Stimulated activated CD8-positive, alpha-beta memory T cell treated with anti-CD3 and anti-CD28 coated beads, Interleukin-4, amount 100 ng/mL, for 4 hours (primary cell): ENCODE data around the gene SLC1A1.
"Not testable (repeated sequence)": the region's sequence is repeated elsewhere in the genome, so short reads cannot be mapped to it uniquely, and the experiment has no call there.

ENCODE experiments used
- DNase-seq, 2 donors: peaks; one replicate each; pipeline ENCODE4 v3.0.0-alpha.2; 2020; ENCODE audit warnings: low read depth in 2 of 2, low spot score in 1 of 2

SLC1A1 gene

DNA sequence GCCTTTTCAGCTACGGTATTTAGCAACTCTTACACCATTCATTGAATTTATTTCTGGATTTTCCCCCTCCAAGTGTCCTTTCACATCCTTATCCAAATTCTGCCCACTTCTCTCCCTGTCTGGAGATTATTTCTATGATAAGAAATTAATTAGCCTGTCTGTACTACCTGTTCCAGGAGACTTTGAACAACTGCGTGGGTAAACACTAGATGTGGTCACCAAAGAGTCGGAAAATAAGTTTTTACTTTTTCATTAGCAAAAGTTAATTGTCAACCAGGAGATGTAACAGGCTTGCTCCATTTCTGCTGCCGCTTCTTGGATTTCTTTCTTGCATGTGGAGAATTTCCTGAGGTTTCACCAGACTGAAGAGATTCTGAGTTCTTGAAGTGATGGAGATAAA lies 14.0 kb downstream of the SLC1A1 start:
- DNase-seq: no peak

DNA sequence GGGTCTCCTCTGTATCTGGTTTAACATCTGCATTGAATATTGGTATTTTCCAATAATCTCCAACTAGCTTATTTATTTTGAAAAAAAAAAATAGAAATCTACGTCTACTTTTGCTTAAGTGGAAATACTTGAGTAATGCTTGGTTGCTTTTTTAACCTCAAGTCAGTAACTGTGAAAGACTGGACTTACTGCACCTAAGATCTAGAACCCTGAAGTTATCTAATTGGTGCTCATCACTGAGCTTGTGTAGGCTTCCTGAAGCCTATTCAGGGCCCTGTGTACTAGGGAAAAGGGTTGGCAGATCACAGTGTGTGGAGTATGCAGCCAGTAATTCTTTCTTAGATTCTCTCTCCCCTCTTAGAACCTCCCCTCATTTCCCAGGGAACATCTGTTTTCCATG lies 16.2 kb downstream of the SLC1A1 start:
- DNase-seq: no peak

DNA sequence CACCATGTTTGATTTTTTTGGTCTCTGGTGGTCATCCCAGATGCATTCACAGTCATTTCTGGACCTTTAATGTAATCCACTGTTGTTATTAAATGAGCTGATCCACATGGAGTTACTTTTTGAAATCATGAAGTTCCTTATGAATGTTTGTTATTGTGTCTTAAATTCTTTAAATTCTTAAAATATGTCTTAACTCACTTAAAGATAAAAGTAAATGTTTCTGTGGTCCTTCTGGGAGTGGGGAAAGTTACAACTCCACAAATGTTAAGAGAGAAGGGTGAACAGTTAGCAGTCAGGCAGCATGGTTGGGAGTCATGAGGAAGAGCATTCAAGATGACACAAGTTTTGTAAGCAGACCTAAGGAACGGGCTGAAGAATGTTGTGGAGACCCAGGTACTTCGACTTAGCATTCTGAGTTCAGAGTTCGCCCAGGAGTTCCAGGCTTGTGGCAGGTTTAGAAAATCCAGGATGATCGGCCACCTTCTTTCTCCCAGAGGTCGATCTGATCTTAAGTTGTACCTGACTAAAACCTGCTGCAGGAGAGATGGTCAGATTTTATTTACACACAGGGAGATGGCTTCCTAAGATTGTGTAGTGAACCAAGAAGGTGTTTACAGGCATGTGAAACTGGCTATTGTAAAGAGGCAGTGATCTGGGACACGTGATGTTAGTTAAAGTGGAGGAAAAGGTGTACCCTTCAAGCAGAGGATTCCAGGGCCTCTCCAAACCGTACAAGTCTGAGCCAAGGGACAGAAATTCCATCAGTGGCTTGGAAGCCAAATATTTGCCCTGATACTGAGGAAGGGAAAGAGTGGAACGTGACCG lies 17.2 kb downstream of the SLC1A1 start:
- DNase-seq: no peak

DNA sequence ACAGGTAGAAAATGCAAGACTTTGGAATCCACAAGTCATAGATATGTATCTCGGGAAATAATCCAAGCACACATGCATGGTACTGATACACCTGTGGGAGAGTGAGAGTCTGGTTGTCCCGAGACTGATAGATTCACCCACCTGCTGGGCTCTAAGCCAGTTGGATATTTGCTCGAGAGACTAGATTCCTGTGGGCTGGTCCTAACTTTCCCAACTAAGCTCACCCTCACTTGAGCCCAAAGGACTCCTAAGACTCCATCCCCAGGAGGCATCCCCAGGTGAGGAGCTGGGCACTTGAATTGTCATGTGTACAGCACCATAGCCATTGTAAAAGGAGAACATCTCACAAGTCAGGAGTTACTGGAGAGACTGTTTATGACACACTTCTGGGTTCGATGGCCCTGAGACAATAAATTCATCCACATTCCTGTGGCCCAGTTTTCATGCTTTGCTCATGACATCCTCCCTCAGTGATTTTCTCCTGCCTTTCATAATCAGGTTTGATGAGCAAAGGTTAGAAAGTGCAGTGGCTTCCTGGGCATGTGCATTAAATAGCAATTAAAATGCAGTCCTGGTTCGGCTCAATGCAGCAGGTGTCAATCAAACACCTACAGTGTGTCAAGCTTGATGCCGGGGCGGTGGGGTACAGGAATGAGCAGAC lies 18.1 kb downstream of the SLC1A1 start:
- DNase-seq: no peak

DNA sequence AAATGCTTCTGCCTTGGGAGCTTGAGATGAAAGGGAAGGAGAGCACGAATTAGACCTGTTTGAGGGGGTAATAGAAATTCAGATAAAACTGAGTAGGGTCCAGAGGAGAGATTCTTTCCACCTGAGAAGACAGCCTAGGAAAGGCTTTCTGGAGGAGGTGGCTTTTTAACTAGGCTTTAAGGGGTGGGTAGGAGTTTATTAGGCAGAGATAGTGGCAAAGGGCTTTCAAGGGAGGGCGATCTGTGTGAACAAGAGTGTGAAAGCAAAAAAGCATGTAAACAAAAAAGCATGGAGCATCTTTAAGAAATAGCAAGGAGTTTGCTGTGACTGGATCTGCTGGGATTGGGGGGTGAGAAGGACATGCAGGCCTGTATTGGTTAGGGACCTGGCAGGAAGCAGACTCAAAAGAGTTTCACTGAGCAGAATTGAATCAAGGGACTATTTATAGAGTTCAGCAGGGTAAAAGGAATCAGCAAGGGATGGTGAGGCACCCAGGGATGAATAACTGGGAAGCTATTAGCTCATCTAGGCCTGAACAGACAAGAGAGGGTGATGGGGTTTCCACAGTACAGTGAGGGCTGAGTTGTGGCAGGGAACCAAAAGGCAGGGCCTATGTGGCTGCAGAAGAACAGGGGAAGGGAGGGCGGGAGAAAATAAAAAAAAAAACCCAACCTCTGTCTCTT lies 18.8 kb downstream of the SLC1A1 start:
- no peak for DNase-seq

DNA sequence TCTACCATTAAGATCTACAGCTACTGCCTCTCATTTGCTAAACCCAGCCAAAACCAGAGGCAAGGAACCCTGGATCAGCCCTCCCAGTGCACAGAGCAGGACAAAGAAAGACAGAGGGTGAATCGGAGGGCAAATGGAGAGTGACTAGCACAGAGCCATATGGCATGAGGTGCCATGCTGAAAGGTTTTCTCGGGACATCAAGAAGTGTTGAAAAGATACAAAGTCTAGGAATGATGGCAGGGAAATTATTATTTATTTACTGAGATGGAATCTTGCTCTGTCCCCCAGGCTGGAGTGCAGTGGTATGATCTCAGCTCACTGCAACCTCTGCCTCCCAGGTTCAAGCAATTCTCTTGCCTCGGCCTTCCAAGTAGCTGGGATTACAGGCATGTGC lies 19.3 kb downstream of the SLC1A1 start:
- DNase-seq: no peak

DNA sequence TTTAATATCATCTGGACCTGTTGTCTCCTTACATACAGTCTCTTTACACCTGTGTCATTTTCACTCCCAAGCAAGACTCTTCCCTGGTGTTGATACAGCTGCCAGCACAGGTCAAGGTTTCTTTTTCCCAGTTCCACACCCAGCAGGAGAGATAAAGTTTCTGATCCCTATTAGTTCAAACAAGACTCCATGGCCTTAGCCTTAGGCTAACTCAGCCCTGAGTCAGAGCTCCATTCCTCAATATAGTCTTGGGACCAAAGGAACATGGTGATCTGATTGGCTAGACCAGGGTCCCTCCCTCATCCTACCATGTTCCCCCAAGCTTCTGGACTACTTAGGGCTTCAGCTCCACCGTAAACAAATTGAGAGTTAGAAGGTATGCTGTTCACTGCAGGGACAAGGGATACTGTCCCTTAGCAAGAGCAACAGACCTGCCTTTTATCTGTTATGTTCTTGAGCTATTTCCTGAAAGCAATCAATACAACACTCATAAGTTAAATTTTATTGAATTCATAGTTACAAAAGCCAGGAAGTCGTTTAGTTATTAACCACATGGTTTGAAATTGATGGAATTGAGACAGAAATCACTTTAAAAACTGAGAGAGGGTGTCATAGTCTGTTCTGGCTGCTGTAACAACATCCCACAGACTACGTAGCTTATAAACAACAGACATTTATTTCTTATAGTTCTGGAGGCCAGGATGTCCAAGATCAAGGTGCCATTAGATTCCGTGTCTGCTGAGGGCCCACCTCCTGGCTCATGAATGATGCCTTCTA lies 20.5 kb downstream of the SLC1A1 start:
- no peak for DNase-seq

DNA sequence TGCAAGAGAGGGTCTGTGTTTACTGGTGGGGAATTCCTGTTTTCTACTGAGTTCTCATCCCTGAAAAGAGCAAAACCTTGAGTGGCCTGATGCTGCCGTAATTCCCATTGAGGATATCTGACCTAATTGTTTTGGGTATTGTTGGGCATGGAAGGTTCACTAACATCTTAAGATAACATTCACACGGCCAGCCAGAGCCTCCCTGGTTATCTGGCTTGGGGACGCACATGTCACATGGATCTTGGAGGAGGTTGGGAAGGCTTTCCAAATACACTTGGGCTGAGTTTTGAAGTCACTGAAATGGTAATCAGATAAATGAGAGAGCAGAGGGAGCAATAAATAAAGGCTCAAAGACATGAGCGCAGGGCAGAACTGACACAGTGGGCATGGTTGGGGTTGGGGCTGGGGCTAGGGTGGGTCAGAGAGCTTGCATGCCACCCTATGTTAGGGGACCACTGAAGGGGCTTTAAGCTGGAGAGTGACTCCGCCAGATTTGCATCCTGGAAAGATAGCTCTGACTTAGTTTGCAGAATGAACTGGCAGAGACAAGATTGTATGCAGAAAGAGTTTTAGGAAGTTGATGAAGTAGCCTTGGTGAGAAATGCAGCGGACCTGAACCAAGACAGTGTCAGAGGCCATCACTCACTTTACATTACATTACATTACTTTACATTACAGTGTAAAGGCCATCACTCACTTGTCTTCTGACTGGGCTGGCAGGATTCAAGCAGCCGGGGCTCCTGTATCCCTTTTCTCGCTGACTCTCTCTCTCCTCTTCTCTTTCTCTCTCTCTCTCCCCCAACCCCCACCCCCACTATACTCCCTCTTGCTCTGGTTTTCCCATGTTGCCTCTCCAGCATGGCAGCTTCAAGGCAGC lies 24.2 kb downstream of the SLC1A1 start:
- DNase-seq: no peak

DNA sequence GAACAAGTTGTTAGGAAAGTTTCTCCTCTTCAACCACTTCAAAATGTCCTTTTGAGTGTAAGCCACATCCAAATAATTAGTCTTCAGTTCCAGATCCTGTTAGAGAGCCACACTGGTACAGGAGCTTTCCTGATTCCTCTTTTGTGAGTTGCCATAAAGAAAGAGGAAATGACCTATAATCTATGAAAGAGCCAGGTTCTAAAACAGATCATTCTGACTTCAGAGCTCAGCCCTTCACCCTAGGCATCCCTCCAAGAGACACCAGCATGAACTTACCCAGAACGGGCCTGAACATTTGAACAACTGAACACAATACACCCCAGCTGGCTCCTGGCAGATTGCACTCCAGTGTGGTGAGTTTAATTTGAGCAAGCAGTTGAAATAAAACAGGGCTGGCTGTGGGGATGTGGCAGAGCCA lies 25.7 kb downstream of the SLC1A1 start:
- no peak for DNase-seq

DNA sequence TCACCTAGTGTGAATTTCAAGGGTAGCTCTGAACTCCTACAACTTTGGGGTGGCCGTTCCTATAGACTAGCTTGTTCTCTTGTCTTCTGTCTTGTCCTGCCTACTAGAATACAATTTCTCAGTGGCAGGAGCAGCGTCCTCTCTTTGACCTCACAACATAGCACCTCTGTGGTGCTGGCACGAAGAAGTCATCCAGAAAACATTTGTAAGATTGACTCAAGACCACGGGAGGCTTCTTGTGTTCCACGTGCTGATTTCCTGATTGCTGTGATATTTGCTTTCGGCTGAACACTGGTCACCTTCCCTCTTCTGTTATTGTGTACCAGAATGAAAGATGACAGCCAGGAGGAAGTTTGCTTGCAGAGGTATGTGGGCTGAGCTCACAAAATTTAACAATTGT lies 27.0 kb downstream of the SLC1A1 start:
- DNase-seq: no peak

DNA sequence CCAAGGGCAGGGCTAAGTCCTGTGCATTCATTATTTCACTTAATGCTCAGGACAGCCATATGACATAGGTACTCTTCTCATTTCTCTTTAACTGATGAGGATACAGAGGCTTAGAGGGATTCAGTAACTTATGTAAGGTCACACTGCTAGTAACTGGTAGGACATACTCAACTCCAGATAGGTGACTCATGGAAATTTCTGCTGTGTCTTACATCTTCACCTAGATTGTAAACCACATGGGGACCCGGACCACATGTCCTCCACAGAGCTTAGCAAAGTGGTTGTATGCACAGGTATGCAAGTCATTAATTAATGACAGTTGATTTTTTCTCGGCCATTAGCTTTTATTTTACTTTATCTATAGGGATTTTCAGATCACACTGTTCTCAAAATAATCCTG lies 29.3 kb downstream of the SLC1A1 start:
- DNase-seq: no peak

DNA sequence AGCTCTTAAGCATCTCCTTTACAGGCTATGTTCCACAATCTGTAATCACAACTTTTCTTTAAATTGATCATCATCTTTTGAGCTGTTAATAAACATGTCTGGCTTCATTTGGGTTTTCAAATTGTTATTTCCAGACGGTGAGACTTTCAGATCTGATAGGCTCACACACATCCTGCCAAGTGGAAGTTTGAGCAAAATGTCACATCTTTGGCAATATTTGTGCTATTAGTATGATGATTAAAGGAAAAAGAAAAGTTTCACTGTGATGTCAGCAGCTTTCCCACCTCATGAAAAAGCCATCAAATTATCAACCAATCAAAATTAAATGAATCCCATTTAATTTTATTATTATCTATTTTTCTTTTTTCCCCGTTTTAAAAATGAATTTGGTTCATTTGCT lies 29.8 kb downstream of the SLC1A1 start:
- no peak for DNase-seq

DNA sequence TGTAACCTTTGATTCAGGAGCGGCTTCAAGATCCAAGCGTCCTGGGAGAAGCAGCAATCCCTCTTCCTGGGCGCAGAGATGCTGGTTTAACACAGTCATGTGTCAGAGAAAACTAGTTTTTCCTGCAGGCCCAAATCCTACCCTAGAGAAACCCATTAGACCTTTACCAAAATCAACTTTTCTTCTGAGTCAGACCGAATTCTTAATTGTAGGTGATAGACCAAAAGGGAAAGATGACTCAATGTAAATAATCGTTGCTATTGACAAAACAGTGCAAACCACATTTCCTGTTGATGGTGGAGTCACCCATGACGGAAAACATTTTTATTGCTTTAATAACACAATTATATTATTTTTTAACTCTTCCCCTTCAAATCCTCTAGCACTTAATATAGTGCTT lies 40.1 kb downstream of the SLC1A1 start:
- DNase-seq: no peak

DNA sequence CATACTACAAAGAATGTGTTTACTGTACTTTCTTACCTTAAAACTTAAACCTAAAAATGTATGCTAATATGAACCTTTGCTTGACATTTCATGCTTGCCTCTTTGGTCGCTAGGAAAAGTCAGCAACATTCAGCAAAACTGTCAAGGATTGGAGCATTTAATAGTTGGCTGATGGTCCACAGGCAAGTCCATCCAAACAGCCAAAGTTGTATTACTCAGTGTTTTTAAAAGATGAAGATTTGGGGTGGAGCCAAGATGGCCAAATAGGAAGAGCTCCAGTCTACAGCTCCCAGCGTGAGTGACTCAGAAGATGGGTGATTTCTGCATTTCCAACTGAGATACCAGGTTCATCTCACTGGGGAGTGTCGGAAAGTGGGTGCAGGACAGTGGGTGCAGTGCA lies 40.6 kb downstream of the SLC1A1 start:
- DNase-seq: not testable (repeated sequence)

DNA sequence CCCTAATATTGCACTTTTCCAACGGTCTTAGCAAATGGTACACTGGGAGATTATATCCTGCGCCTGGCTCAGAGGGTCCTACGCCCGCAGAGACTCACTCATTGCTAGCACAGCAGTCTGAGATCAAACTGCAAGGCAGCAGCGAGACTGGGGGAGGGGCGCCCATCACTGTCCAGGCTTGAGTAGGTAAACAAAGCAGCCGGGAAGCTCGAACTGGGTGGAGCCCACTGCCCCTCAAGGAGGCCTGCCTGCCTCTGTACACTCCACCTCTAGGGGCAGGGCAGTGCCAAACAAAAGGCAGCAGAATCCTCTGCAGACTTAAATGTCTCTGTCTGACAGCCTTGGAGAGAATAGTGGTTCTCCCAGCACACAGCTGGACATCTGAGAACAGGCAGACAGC lies 41.1 kb downstream of the SLC1A1 start:
- DNase-seq: not testable (repeated sequence)

DNA sequence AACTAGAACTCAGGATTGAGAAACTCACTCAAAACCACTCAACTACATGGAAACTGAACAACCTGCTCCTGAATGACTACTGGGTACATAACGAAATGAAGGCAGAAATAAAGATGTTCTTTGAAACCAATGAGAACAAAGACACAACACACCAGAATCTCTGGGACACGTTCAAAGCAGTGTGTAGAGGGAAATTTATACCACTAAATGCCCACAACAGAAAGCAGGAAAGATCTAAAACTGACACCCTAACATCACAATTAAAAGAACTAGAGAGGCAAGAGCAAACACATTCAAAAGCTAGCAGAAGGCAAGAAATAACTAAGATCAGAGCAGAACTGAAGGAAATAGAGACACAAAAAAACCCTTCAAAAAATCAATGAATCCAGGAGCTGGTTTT lies 43.6 kb downstream of the SLC1A1 start:
- not testable (repeated sequence) for DNase-seq

DNA sequence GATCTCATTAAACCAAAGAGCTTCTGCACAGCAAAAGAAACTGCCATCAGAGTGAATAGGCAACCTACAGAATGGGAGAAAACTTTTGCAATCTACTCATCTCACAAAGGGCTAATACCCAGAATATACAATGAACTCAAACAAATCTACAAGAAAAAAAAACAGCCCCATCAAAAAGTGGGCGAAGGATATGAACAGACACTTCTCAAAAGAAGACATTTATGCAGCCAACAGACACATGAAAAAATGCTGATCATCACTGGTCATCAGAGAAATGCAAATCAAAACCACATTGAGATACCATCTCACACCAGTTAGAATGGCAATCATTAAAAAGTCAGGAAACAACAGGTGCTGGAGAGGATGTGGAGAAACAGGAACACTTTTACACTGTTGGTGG lies 45.9 kb downstream of the SLC1A1 start:
- not testable (repeated sequence) for DNase-seq

DNA sequence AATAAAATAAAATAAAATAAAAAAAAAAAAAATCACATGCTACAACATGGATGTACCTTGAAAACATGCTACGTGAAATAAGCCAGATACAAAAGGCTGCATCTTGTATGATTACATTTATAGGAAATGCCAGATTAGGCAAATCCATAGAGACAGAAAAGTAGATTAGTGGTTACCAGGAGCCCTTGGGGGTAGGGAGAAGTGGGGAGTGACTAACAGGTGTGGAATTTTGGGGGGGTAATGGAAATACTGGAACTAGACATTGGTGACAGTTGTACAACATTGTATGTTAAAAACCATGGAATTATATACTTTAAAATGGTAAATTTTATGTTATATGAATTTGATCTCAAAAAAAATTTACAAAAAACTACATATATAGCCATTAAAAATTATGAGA lies 47.3 kb downstream of the SLC1A1 start:
- no peak for DNase-seq

DNA sequence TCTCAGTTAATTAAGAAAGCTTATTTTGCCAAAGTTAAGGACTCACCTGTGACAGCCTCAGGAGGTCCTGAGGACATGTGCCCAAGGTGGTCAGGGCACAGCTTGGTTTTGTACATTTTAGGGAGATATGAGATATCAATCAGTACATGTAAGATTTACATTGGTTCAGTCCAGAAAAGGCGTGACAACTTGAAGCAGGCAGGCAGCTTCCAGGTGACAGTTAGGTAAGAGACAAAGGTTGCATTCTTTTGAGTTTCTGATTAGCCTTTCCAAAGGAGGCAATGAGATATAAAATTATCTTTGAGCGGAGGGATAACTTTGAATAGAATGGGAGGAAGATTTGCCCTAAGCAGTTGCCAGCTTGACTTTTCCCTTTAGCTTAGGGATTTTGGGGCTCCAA lies 47.8 kb downstream of the SLC1A1 start:
- no peak for DNase-seq

DNA sequence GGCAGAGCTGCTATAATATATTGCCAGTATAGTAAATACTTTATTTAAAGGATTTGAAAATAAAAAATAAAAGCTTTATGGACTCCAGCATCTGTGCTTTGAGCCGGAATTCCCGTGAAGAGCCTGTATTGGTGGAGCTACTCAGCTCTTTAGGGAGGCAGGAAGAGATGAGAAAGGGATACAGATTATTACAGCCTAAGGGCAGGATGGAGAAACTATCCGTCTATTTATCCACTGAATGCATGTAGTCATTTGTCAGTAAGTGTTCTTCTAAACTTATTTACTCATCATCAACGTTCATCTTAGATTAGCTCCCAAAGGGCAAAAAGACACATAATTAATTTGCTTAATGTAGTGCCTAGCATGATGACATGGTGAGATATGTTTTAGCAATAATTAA lies 48.4 kb downstream of the SLC1A1 start:
- no peak for DNase-seq

DNA sequence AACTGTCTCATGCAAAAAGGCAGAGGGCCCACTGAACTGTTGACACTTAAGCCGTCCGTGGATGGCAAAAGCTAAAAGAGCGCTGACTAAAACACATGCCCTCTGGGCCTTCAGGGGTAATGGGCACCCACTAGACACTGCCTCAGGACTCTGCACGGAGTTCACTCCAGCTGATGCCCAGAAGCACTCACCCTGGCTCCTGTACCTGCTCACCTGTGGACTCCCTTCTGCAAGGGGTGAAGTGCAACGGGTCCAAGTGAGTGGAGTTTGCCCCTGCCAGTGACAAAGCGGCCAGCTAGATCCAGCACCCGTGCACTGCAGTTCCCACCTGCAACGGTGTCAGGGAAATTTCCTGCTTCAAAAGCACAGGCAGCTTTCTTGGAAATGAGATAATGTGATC lies 50.2 kb downstream of the SLC1A1 start:
- no peak for DNase-seq
